NB4 (cell line): Measurements from ENCODE around the gene VGLL4.

ENCODE experiments used
- CTCF ChIP-seq: IDR thresholded peaks from one replicate; pipeline ENCODE4 v1.5.1; 2012; ENCODE audit warnings: low read depth, low read length
- MAX ChIP-seq: IDR thresholded peaks from 2 replicates; pipeline ENCODE4 v1.6.1; 2011; ENCODE audit warnings: low read depth, low read length
- MYC ChIP-seq: IDR thresholded peaks from 2 replicates; pipeline ENCODE4 v1.6.1; 2011; ENCODE audit warnings: low read depth, low read length
- POLR2A ChIP-seq: IDR thresholded peaks from 2 replicates; pipeline ENCODE4 v1.6.1; 2011; ENCODE audit warnings: mild to moderate bottlenecking; ENCODE audit not compliant: insufficient read length; ENCODE audit errors: extremely low read depth

- no peak for TF ChIP-seq CTCF
- TF ChIP-seq MYC = no peak
- TF ChIP-seq POLR2A = no peak
- no peak for TF ChIP-seq MAX
These were observed 3.6 kb downstream of the VGLL4 start for GRCh38 chr3:11640009-11640673.
